SKM-1 (cell line): ENCODE measurements around the gene ARFGAP3.
"Not testable (repeated sequence)": the region's sequence is repeated elsewhere in the genome, so short reads cannot be mapped to it uniquely, and the experiment has no call there.

ENCODE experiments used
- DNase-seq: peaks from one replicate; lab custom pipeline; 2025; ENCODE audit not compliant: unreplicated experiment; lab: John Stamatoyannopoulos, UW

Gene ARFGAP3

DNA sequence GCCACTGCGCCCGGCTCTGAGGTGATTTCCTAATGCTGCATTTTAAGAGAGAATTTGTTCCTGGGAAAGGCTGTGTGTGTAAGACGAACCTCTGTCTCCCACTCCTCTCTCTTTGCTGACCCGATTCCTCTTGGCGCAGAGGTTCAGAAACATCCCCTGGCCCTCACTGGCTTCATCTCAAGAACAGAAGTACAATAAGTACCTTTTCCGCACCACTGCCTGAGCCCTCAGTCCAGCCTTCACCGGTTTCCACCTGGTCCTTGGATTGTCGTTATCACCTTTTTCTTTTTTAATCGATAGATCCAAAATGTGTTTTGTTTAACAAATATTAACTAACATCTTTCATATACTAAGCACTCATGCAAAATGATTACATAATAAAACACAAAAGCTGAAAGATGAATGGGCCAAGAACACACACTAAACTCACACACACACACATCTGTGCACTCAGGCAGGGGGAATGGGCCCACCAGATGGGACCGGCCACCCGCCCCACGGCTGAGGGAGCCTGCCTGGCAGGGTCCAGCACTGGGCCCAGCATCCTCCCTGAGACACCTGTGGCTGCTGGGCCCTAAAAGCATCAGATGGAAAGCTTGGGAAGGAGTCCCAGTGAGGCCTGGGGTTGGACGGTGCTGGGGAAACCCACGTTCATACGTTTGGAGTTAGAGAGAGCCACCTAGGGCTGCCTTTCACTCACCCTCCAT is 86.0 kb downstream of the ARFGAP3 start:
- DNase-seq = no peak

GRCh38 chr22:42770448-42770726 is 86.7 kb downstream of the ARFGAP3 start:
- DNase-seq = no peak

GRCh38 chr22:42769574-42770447 is 87.3 kb downstream of the ARFGAP3 start:
- DNase-seq = no peak

- no peak for DNase-seq
Observed at GRCh38 chr22:42769238-42769573, 87.9 kb downstream of the ARFGAP3 start.

GRCh38 chr22:42768385-42769035 is 88.6 kb downstream of the ARFGAP3 start:
- no peak for DNase-seq

DNA sequence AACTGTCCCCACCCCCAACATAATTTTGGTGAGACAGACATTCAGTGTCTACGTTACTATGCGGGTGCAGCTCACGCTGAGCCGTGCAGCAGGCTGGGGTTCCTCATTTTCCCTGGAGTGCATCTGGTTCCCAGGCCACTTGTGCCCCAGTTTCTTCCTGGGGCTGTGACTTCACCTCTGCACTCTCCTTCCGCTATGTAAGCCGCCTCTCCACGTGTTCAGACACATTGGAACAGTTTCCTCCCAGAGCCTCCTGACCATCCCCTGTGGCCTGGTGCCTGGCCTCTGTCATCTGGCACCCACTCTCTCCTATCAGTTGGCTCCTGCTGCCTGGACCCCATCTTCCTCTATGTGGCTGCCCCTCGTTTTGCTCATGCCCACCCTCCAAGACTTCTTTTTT is 90.2 kb downstream of the ARFGAP3 start:
- DNase-seq = no peak

DNA sequence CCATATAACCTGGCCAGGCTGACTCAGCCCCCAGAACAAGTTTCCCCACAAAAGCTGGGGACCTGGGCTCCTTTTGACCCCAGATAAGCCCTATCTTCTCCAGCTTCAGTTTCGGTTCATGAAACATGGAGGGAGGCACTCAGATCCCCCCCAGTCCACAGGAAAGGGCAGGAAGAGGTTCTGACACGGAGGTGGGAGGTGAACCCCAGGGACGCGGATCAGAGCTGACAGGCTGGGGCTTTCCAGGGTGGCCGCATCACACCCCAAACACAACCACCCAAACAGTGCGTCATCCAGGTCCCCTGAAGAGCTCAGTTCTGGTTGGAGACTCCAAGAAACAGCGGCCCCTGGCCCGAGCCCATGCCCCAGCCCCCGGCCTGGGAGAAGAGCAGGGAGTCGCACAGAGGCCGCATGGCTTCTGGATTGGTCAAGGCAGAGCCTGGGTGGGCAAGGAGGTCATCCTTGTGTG is 92.1 kb downstream of the ARFGAP3 start:
- no peak for DNase-seq

- DNase-seq = no peak
Observed at GRCh38 chr22:42763965-42764480, 93.0 kb downstream of the ARFGAP3 start.

- DNase-seq = no peak
Observed at GRCh38 chr22:42760806-42761565, 96.1 kb downstream of the ARFGAP3 start.

- no peak for DNase-seq
Observed at GRCh38 chr22:42758931-42759629, 98.0 kb downstream of the ARFGAP3 start.

- not testable (repeated sequence) for DNase-seq
Observed at GRCh38 chr22:42755553-42755952, 101.5 kb downstream of the ARFGAP3 start.

DNA sequence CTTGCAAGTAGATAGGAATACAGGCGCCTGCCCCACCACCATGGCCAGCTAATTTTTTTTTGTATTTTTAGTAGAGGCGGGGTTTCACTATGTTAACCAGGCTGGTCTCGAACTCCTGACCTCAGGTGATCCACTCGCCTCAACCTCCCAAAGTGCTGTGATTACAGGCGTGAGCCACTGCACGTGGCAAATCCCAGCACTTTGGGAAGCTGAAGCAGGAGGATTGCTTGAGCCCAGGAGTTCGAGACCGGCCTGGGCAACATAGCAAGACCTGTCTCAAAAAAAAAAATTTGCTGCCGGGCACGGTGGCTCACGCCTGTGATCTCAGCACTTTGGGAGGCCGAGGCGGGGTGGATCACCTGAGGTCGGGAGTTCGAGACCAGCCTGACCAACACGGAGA is 102.0 kb downstream of the ARFGAP3 start:
- DNase-seq = not testable (repeated sequence)

GRCh38 chr22:42754658-42755057 is 102.4 kb downstream of the ARFGAP3 start:
- DNase-seq = no peak

DNA sequence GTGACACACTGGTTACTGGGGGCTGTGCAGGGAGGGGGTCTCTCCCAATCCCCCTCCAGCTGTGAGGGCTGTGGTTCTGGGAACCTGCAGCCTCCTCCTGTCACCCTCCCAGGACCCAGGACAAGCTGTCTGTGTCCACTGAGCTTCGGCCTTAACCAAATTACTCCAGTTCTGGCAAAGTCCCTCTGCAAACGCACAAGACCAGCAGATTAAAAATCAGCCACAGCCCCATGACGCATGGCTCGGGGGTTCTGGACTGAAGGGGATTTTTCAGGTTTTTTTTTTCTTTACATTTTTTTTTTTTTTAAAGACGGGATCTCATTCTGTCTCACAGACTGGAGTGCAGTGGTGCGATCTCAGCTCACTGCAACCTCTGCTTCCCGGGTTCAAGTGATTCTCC is 104.2 kb downstream of the ARFGAP3 start:
- no peak for DNase-seq

DNA sequence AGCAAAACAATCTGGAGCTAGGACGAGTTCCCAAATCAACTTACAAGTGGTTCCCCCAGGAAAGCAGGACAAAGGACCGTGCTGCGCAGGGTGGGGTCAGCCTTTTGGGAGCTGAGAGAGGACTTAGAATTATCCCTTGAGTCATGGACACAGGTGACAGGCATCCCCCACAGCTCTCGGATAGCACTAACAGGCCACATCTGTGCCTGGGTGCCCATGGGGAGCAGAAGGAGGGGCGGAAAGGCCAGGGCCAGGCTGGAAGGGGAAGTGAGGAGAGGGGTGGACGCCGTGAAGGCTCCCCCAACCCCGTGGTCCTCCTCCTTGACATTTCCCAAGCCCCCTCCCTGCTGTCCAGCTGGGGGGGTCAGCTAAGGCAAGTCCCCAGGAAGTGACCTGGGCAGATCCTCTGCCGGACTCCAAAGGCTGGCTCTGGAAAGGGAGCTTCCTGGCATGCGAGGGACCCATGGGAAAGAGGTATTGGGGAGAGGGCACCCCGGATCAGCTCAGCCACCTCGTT is 104.8 kb downstream of the ARFGAP3 start:
- DNase-seq = no peak

DNA sequence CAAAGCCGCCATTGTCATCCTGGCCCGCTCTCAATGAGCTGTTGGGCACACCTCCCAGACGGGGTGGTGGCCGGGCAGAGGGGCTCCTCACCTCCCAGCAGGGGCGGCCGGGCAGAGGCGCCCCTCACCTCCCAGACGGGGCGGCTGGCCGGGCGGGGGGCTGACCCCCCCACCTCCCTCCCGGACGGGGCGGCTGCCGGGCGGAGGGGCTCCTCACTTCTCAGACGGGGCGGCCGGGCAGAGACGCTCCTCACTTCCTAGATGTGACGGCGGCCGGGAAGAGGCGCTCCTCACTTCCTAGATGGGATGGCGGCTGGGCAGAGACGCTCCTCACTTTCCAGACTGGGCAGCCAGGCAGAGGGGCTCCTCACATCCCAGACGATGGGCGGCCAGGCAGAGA is 106.7 kb downstream of the ARFGAP3 start:
- not testable (repeated sequence) for DNase-seq

- DNase-seq = no peak
Observed at GRCh38 chr22:42747701-42748513, 109.2 kb downstream of the ARFGAP3 start.
